Panc1 (cell line): Measurements from ENCODE around the gene NFX1. TPM values are rescaled to one million over a fixed set of nuclear protein-coding genes. Genes with fewer than 3 reads are reported as not detected.

Source experiments
- ATAC-seq: fragments of 200-7000 bp; cut with Tn5 transposase; 2 replicates; pipeline ENCODE4 v1.9.1; 2020; ENCODE audit warnings: mild to moderate bottlenecking, moderate library complexity
- BruUV-seq: library from RNA; stranded (reverse); fragments of 400-500 nt; replicated peaks from 2 replicates; lab custom pipeline; 2021; lab: Mats Ljungman, UMichigan
- CTCF ChIA-PET: fragments of 300-600 bp; sonication (Branson Sonifier 250); formaldehyde crosslinking; loops from one replicate; lab custom pipeline; 2022; ENCODE audit warnings: antibody characterized with exemption; lab: Charles Lee
- POLR2A ChIA-PET: fragments of 300-600 bp; sonication (Branson Sonifier 250); formaldehyde crosslinking; loops from one replicate; lab custom pipeline; 2022; ENCODE audit warnings: antibody characterized with exemption; lab: Charles Lee
- DNase-seq: peaks from one replicate; pipeline ENCODE4 v3.0.0-alpha.2; 2010; ENCODE audit warnings: low read depth, low spot score
- H3K27ac ChIP-seq: 2 replicates; pipeline ENCODE4 v1.5.1; 2011; ENCODE audit warnings: mild to moderate bottlenecking, low read length, inconsistent platforms
- H3K27me3 ChIP-seq: fragments of 200-500 bp; sonication (Bioruptor generic); 2 replicates; pipeline ENCODE4 v1.6.0; 2014; ENCODE audit warnings: low read length, inconsistent platforms; ENCODE audit not compliant: control insufficient read depth, insufficient read depth
- H3K36me3 ChIP-seq: fragments of 200-500 bp; sonication (Bioruptor generic); 2 replicates; pipeline ENCODE4 v1.5.1; 2014; ENCODE audit warnings: inconsistent platforms, mild to moderate bottlenecking, low read length, moderate library complexity; ENCODE audit not compliant: control insufficient read depth, insufficient read depth
- H3K4me1 ChIP-seq: 2 replicates; pipeline ENCODE4 v1.5.1; 2011; ENCODE audit warnings: inconsistent platforms, mild to moderate bottlenecking, low read length, moderate library complexity; ENCODE audit not compliant: control insufficient read depth, insufficient read depth
- H3K4me3 ChIP-seq, 2 experiments: 2 replicates each; pipeline ENCODE4 v1.5.1; 2011 to 2012; ENCODE audit warnings: low read depth in 2 of 2, low read length in 2 of 2, mild to moderate bottlenecking in 2 of 2, inconsistent platforms in 1 of 2, moderate library complexity in 1 of 2
- H3K9me3 ChIP-seq: fragments of 200-500 bp; sonication (Bioruptor generic); 2 replicates; pipeline ENCODE4 v1.5.1; 2014; ENCODE audit warnings: low read depth, mild to moderate bottlenecking, inconsistent platforms, low read length, moderate library complexity; ENCODE audit not compliant: control insufficient read depth, insufficient read depth
- POLR2AphosphoS5 ChIP-seq: IDR thresholded peaks from 2 replicates; pipeline ENCODE4 v1.6.1; 2012; ENCODE audit warnings: mild to moderate bottlenecking, low read depth, low read length, moderate library complexity
- REST ChIP-seq, 2 experiments: IDR thresholded peaks; 2 replicates each; pipeline ENCODE4 v1.6.1; 2011 to 2012; ENCODE audit warnings: low read depth in 2 of 2, control low read depth in 1 of 2, low read length in 1 of 2, mild to moderate bottlenecking in 1 of 2, moderate library complexity in 1 of 2; ENCODE audit not compliant: insufficient read depth in 1 of 2
- SIN3A ChIP-seq: IDR thresholded peaks from 2 replicates; pipeline ENCODE4 v1.6.1; 2012; ENCODE audit warnings: low read depth, mild to moderate bottlenecking, low read length, moderate library complexity, borderline replicate concordance; ENCODE audit not compliant: insufficient read depth
- TCF7L2 ChIP-seq: IDR thresholded peaks from 2 replicates; pipeline ENCODE4 v1.6.1; 2011; ENCODE audit warnings: mild to moderate bottlenecking, low read depth, low read length, inconsistent platforms
- in situ Hi-C: cut with HindIII; loops from 2 replicates; pipeline ENCODE4 v1.10.0; 2016; ENCODE audit warnings: low sequenced_read_pairs, low pct_unique_long_range_greater_than_20kb
- intact Hi-C: fragments of 100-400 bp; cut with micrococcal nuclease; formaldehyde crosslinking; loops from one replicate; pipeline ENCODE4 v1.10.0; 2022; ENCODE audit not compliant: unreplicated experiment
- total RNA-seq: library from RNA; stranded (reverse); gene quantifications from one replicate; pipeline ENCODE4 v1.2.1, GENCODE V29; 2021; ENCODE audit not compliant: unreplicated experiment
- TF ChIP-seq, protein P1 (sequence below): fragments of 450-650 bp; IDR thresholded peaks from 2 replicates; pipeline ENCODE4 v1.5.1; 2017; ENCODE audit warnings: mild to moderate bottlenecking

NFX1 gene
- total RNA-seq, 1 experiment from 2014 or later: 38.1 TPM

DNA sequence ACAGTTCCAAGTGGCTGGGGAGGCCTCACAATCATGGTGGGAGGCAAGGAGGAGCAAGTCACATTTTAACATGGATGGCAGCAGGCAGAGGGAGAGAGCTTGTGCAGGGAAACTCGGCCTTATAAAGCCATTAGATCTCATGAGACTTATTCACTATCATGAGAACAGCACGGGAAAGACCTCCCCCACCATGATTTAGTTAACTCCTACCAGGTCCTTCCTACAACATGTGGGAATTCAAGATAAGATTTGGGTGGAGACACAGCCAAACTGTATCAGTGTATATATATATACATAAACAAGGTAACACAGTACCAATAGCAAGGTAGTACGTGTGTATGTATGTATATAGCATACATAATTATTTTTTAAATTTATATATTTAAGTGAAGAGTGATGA, 50.9 kb downstream of the NFX1 start:
- no peak for TF ChIP-seq SIN3A
- Histone ChIP-seq H3K36me3 (peaks cover 24% of the 10 kb centered on the region), H3K27ac (no peak overlapping the region), H3K27me3 (no peaks in the 10 kb centered on the region), H3K4me1 (no peaks in the 10 kb centered on the region), H3K9me3 (peaks cover 3% of the 10 kb centered on the region; the same call in 1 of the 2 replicates), H3K4me3 (no peak overlapping the region)
- no TSS peak for BruUV-seq
- ChIA-PET CTCF (no interaction called here), POLR2A (no interaction called here)
- in situ Hi-C loops (no loop called here), intact Hi-C loops (no loop called here)
- DNase-seq (no peak), ATAC-seq (no peak)

GRCh38 chr9:33344145-33344544, 53.8 kb downstream of the NFX1 start:
- TF ChIP-seq TCF7L2 (no peak), SIN3A (no peak), POLR2AphosphoS5 (no peak), REST (IDR thresholded peaks at IDR 0.05; ENCODE audit: insufficient read depth in 1 of 2, low read depth in 2 of 2, low read length in 1 of 2) (no peak)
- TF ChIP-seq, protein P1, sequence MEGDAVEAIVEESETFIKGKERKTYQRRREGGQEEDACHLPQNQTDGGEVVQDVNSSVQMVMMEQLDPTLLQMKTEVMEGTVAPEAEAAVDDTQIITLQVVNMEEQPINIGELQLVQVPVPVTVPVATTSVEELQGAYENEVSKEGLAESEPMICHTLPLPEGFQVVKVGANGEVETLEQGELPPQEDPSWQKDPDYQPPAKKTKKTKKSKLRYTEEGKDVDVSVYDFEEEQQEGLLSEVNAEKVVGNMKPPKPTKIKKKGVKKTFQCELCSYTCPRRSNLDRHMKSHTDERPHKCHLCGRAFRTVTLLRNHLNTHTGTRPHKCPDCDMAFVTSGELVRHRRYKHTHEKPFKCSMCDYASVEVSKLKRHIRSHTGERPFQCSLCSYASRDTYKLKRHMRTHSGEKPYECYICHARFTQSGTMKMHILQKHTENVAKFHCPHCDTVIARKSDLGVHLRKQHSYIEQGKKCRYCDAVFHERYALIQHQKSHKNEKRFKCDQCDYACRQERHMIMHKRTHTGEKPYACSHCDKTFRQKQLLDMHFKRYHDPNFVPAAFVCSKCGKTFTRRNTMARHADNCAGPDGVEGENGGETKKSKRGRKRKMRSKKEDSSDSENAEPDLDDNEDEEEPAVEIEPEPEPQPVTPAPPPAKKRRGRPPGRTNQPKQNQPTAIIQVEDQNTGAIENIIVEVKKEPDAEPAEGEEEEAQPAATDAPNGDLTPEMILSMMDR: no peak
- H3K9me3 ChIP-seq: no peaks in the 10 kb centered on the region
- H3K4me1 ChIP-seq: no peaks in the 10 kb centered on the region
- intact Hi-C loops: no loop called here
- H3K27me3 ChIP-seq: no peaks in the 10 kb centered on the region
- peaks cover 32% of the 10 kb centered on the region for H3K36me3 ChIP-seq
- BruUV-seq: no TSS peak
- no peak overlapping the region for H3K27ac ChIP-seq
- DNase-seq: no peak
- in situ Hi-C loops: no loop called here
- H3K4me3 ChIP-seq: no peak overlapping the region
- POLR2A ChIA-PET: no interaction called here
- CTCF ChIA-PET: no interaction called here
- no peak for ATAC-seq

DNA sequence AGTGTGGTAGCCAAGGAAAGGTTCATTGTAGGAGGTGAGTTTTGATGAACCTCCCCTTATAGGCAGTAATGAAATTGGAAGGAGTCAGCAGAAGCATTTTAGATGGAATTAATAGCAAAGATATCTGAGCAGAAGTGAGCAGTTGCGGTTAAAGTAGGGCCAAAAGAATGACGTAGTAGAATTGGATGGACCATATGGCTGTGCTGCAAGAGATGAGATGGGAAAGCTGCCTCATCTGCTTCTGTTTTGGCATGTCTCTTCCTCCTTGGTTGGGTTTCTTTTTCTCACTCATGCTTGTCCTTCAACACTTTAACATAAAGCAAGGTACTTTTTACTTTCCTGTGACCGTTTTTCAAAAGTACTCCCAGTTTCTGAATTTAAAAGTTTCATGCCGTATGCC, 56.2 kb downstream of the NFX1 start:
- TF ChIP-seq SIN3A (no peak), POLR2AphosphoS5 (no peak), REST (IDR thresholded peaks at IDR 0.05; ENCODE audit: insufficient read depth in 1 of 2, low read depth in 2 of 2, low read length in 1 of 2) (no peak), TCF7L2 (no peak)
- TF ChIP-seq, protein P1: no peak
- no TSS peak for BruUV-seq
- DNase-seq: no peak
- ChIA-PET POLR2A (no interaction called here), CTCF (no interaction called here)
- intact Hi-C loops (no loop called here), in situ Hi-C loops (no loop called here)
- H3K9me3 ChIP-seq: no peaks in the 10 kb centered on the region
- no peaks in the 10 kb centered on the region for H3K4me1 ChIP-seq
- H3K4me3 ChIP-seq: no peak overlapping the region
- H3K36me3 ChIP-seq: peaks cover 32% of the 10 kb centered on the region
- ATAC-seq: no peak
- H3K27me3 ChIP-seq: no peaks in the 10 kb centered on the region
- H3K27ac ChIP-seq: no peak overlapping the region
